SK-N-SH treated with all-trans-retinoic acid at 6 μM for 48 hours (cell line): ENCODE data around the gene OCA2.

Experiments used
- ATAC-seq: fragments of 200-7000 bp; cut with Tn5 transposase; 3 replicates; pipeline ENCODE4 v1.9.1; 2020; ENCODE audit warnings: mild to moderate bottlenecking, moderate library complexity
- ARNTL ChIP-seq: fragments of 450-650 bp; formaldehyde crosslinking; IDR thresholded peaks from 2 replicates; pipeline ENCODE4 v1.5.0; 2020; ENCODE audit warnings: low read depth, mild to moderate bottlenecking, moderate library complexity, borderline replicate concordance
- CSDC2 ChIP-seq: fragments of 250-450 bp; sonication (Bioruptor Pico); IDR thresholded peaks from 2 replicates; pipeline ENCODE4 v1.5.0; 2020; ENCODE audit warnings: mild to moderate bottlenecking, moderate library complexity
- ESRRG ChIP-seq: fragments of 250-450 bp; sonication (Bioruptor Pico); IDR thresholded peaks from 2 replicates; pipeline ENCODE4 v1.6.1; 2021; ENCODE audit warnings: mild to moderate bottlenecking
- ISL1 ChIP-seq: fragments of 250-450 bp; sonication (Bioruptor Pico); IDR thresholded peaks from 2 replicates; pipeline ENCODE4 v2.1.2; 2022; ENCODE audit warnings: mild to moderate bottlenecking, moderate library complexity
- OSR1 ChIP-seq: fragments of 250-450 bp; sonication (Bioruptor Pico); IDR thresholded peaks from 2 replicates; pipeline ENCODE4 v1.8.0; 2022; ENCODE audit warnings: moderate library complexity, mild to moderate bottlenecking, inconsistent platforms
- POU6F1 ChIP-seq: fragments of 250-450 bp; sonication (Bioruptor Pico); IDR thresholded peaks from 2 replicates; pipeline ENCODE4 v1.8.0; 2021; ENCODE audit warnings: low read depth, mild to moderate bottlenecking, moderate library complexity, borderline replicate concordance
- RARB ChIP-seq: fragments of 250-450 bp; sonication (Bioruptor Pico); IDR thresholded peaks from 2 replicates; pipeline ENCODE4 v1.8.0; 2021; ENCODE audit warnings: mild to moderate bottlenecking, moderate library complexity
- SNAI2 ChIP-seq: fragments of 250-450 bp; sonication (Bioruptor Pico); IDR thresholded peaks from 2 replicates; pipeline ENCODE4 v1.5.0; 2020; ENCODE audit warnings: mild to moderate bottlenecking, moderate library complexity
- TCF4 ChIP-seq: fragments of 250-450 bp; sonication (Bioruptor Pico); IDR thresholded peaks from 2 replicates; pipeline ENCODE4 v1.8.0; 2021; ENCODE audit warnings: mild to moderate bottlenecking, moderate library complexity, borderline replicate concordance
- TOX ChIP-seq: fragments of 250-450 bp; sonication (Bioruptor Pico); IDR thresholded peaks from 2 replicates; pipeline ENCODE4 v1.8.0; 2021; ENCODE audit warnings: mild to moderate bottlenecking, moderate library complexity, borderline replicate concordance
- TSHZ2 ChIP-seq: fragments of 250-450 bp; sonication (Bioruptor Pico); IDR thresholded peaks from 2 replicates; pipeline ENCODE4 v1.5.0; 2020; ENCODE audit warnings: mild to moderate bottlenecking, moderate library complexity
- ZFP3 ChIP-seq: fragments of 250-450 bp; sonication (Bioruptor Pico); IDR thresholded peaks from 2 replicates; pipeline ENCODE4 v1.5.0; 2020; ENCODE audit warnings: mild to moderate bottlenecking, moderate library complexity
- ZFP30 ChIP-seq: fragments of 450-650 bp; formaldehyde crosslinking; IDR thresholded peaks from 2 replicates; pipeline ENCODE4 v1.5.0; 2022; ENCODE audit warnings: mild to moderate bottlenecking, moderate library complexity
- ZNF565 ChIP-seq: fragments of 450-650 bp; formaldehyde crosslinking; conservative IDR thresholded peaks from 2 replicates; pipeline ENCODE4 v1.5.0; 2020; ENCODE audit warnings: low read depth, mild to moderate bottlenecking, moderate library complexity
- ZNF70 ChIP-seq: fragments of 450-650 bp; formaldehyde crosslinking; IDR thresholded peaks from 2 replicates; pipeline ENCODE4 v1.5.0; 2020; ENCODE audit warnings: mild to moderate bottlenecking, moderate library complexity
- TF ChIP-seq, protein P1 (sequence below): fragments of 250-450 bp; sonication (Bioruptor Pico); IDR thresholded peaks from 2 replicates; pipeline ENCODE4 v1.5.1; 2020; ENCODE audit warnings: low read depth, mild to moderate bottlenecking, moderate library complexity
- TF ChIP-seq, protein P2 (sequence below): fragments of 250-450 bp; sonication (Bioruptor Pico); IDR thresholded peaks from 2 replicates; pipeline ENCODE4 v1.8.0; 2020; ENCODE audit warnings: mild to moderate bottlenecking, moderate library complexity, borderline replicate concordance

Gene OCA2

GRCh38 chr15:28116521-28117431 lies 17.7 kb upstream of the OCA2 start:
- no peak for ATAC-seq
- TF ChIP-seq TCF4 (CRISPR knock-in tag) (no peak), ZFP30 (no peak), RARB (CRISPR knock-in tag) (no peak), ESRRG (CRISPR knock-in tag) (no peak), ZNF565 (no peak), ZNF70 (no peak), ZFP3 (CRISPR knock-in tag) (no peak), SNAI2 (CRISPR knock-in tag) (no peak), ARNTL (CRISPR knock-in tag) (no peak), POU6F1 (CRISPR knock-in tag) (no peak), CSDC2 (CRISPR knock-in tag) (no peak), ISL1 (CRISPR knock-in tag) (no peak)
- TF ChIP-seq, protein P1, sequence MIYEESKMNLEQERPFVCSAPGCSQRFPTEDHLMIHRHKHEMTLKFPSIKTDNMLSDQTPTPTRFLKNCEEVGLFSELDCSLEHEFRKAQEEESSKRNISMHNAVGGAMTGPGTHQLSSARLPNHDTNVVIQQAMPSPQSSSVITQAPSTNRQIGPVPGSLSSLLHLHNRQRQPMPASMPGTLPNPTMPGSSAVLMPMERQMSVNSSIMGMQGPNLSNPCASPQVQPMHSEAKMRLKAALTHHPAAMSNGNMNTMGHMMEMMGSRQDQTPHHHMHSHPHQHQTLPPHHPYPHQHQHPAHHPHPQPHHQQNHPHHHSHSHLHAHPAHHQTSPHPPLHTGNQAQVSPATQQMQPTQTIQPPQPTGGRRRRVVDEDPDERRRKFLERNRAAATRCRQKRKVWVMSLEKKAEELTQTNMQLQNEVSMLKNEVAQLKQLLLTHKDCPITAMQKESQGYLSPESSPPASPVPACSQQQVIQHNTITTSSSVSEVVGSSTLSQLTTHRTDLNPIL: no peak
- TF ChIP-seq, all 23 proteins: peak for 0

DNA sequence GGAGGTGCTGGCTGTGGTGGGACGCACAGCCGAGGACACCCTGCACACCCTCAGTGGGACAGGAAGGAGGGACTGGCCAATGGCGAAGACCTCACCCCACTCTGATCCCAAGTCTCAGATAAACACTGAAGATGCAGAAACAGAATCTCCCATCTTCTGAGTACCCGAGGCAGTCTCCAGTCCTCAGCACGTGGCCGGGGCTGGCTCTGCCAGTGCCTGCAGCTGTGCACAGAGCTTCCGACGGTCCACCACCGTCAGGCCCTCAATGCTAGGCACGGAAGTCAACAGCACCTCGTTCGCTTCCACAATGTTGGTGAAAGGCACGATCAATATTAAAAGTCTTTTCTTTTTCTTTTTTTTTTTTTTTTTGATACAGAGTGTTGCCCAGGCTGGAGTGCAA lies 16.8 kb upstream of the OCA2 start:
- no peak for ATAC-seq
- no peak for TF ChIP-seq TOX
- TF ChIP-seq CSDC2 (CRISPR knock-in tag): no peak
- TF ChIP-seq OSR1 (CRISPR knock-in tag): no peak
- no peak for TF ChIP-seq ESRRG (CRISPR knock-in tag)

DNA sequence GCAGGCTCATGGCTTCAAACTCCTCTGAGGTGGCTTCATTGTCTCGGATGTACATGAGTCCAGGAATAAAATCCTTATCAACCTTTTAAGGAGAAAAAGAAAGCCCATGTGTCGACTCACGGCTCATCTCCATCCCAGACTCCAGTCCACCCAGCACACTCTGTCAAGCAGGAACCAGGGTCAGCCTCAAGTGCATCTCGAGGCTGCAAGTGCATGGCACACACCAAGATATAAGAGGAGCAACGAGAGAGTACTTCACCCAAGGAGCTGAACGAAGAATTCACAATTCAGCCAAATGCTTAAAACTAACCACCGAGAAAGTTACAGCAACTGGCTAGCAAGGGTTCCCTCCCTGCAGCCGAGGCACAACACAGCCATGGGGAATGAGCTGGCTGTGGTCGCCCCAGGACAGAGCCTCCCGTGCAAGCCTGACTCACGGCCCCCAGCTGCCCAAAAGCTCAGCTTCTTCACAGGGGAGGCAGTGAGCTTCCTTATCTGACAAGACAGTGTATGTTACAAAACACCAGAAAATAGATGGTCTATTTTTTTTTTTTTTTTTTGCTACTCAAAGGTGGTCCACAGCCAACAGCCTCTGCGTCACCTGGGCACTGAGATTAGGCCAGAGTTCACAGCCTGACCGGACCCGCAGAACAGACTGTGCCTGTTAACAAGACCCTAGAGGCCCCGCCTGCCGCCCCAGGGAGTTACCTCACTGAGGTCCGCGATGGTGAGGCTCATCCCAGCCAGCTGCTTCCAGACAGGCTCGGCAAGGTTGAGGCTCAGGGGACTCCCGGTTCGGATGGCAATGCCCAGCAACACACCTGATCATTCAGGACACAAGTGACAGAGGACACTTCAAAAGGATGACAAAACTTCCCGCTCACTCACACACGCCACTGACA lies 15.9 kb upstream of the OCA2 start:
- no peak for ATAC-seq
- TF ChIP-seq CSDC2 (CRISPR knock-in tag): no peak
- no peak for TF ChIP-seq TOX
- TF ChIP-seq, protein P2, sequence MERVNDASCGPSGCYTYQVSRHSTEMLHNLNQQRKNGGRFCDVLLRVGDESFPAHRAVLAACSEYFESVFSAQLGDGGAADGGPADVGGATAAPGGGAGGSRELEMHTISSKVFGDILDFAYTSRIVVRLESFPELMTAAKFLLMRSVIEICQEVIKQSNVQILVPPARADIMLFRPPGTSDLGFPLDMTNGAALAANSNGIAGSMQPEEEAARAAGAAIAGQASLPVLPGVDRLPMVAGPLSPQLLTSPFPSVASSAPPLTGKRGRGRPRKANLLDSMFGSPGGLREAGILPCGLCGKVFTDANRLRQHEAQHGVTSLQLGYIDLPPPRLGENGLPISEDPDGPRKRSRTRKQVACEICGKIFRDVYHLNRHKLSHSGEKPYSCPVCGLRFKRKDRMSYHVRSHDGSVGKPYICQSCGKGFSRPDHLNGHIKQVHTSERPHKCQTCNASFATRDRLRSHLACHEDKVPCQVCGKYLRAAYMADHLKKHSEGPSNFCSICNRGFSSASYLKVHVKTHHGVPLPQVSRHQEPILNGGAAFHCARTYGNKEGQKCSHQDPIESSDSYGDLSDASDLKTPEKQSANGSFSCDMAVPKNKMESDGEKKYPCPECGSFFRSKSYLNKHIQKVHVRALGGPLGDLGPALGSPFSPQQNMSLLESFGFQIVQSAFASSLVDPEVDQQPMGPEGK (CRISPR knock-in tag): no peak

DNA sequence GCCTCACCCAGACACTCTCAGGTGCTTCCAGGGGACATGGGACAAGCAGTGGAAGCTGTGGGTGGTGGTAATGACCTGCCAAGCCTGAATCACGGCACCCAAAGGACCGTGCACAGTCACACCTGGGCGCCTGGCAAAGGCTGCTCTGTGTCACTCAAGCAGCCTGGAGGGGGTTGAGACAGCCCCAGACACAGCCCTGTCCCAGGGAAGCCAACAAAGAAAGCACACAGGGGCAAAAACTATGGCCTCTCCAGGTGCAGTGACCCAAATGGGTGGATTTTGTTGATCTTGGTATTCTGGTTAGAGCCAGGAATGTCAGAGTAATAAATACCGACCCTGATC lies 15.0 kb upstream of the OCA2 start:
- TF ChIP-seq ZNF70: no peak
- TF ChIP-seq TSHZ2: no peak
- no peak for ATAC-seq
